Ishikawa (cell line): ENCODE data around the gene GRAMD1B.

Source experiments
- CEBPB ChIP-seq: IDR thresholded peaks from 2 replicates; pipeline ENCODE4 v1.6.1; 2012
- CREB1 ChIP-seq: IDR thresholded peaks from 2 replicates; pipeline ENCODE4 v1.6.1; 2012; ENCODE audit warnings: low read depth
- EGR1 ChIP-seq: IDR thresholded peaks from 2 replicates; pipeline ENCODE4 v1.6.1; 2012
- EP300 ChIP-seq: IDR thresholded peaks from 2 replicates; pipeline ENCODE4 v1.6.1; 2012; ENCODE audit warnings: borderline replicate concordance
- FOXM1 ChIP-seq: IDR thresholded peaks from 2 replicates; pipeline ENCODE4 v1.6.1; 2012; ENCODE audit warnings: low read depth, borderline replicate concordance
- NFIC ChIP-seq: IDR thresholded peaks from 2 replicates; pipeline ENCODE4 v1.6.1; 2012
- RAD21 ChIP-seq: IDR thresholded peaks from 2 replicates; pipeline ENCODE4 v1.6.1; 2012; ENCODE audit warnings: low read depth
- TAF1 ChIP-seq: IDR thresholded peaks from 2 replicates; pipeline ENCODE4 v1.6.1; 2012; ENCODE audit warnings: low read depth, mild to moderate bottlenecking
- TCF12 ChIP-seq: IDR thresholded peaks from 2 replicates; pipeline ENCODE4 v1.6.1; 2012; ENCODE audit warnings: low read depth
- TEAD4 ChIP-seq: IDR thresholded peaks from 2 replicates; pipeline ENCODE4 v1.6.1; 2012
- YY1 ChIP-seq: IDR thresholded peaks from 2 replicates; pipeline ENCODE4 v1.6.1; 2012; ENCODE audit warnings: low read depth
- ZBTB7A ChIP-seq: IDR thresholded peaks from 2 replicates; pipeline ENCODE4 v1.6.1; 2012; ENCODE audit warnings: low read depth
- TF ChIP-seq, protein P1 (sequence below): IDR thresholded peaks from 2 replicates; pipeline ENCODE4 v1.6.1; 2012
- TF ChIP-seq, protein P2 (sequence below): IDR thresholded peaks from 2 replicates; pipeline ENCODE4 v1.6.1; 2012
- TF ChIP-seq, protein P3 (sequence below): IDR thresholded peaks from 2 replicates; pipeline ENCODE4 v1.6.1; 2012; ENCODE audit warnings: low read depth, mild to moderate bottlenecking

Gene GRAMD1B

DNA sequence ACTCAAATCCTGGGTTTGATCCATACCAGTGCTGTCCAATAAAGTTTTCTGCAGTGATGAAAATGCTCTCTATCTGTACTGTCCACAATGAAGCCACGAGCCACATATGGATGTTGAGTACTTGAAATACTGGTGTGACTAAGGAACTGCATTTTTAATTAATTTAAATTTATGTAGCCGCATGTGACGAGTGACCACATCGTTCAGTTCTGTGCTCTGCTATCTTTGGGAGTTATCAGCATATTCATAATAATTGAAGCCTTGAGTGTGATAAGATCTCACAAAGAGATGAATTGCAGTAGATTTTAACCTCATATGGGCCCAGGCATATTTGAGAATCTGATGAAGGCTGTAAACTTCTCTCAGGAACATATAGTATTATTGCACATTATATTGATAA lies 40.8 kb downstream of the GRAMD1B start:
- TF ChIP-seq ZBTB7A, result no peak

DNA sequence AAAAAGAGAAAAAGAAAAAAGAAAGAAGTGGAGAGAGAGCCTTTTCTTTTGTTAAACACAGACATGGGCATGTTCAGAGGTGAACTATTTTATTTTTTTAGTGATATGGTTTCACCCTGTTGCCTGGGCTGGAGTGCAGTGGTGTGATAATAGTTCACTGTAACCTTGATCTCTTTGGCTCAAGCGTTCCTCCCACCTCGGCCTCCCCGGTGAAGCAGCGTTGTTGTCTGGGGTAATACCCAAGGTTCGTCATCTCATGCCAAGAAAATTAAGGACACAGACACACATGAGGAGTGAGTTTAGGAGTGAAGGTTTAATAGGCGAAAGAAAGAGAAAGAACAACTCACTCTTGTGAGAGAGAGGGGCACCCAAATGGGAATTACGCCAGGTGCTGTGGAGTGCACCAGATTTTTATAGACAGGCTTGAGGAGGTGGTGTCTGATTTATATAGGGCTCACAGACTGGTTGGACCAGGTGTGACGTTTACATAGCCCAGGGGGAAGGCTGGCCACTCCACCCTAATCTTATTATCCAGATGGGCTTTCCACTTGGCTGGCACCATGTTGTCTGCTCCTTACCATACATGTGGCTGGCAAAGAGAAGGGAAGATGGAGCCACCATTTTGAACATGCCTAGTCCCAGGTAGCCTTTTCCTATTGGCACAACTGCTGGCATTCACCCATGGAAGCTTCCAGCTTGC lies 42.3 kb downstream of the GRAMD1B start:
- no peak for TF ChIP-seq CEBPB
- TF ChIP-seq, protein P1, sequence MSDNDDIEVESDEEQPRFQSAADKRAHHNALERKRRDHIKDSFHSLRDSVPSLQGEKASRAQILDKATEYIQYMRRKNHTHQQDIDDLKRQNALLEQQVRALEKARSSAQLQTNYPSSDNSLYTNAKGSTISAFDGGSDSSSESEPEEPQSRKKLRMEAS, result no peak

DNA sequence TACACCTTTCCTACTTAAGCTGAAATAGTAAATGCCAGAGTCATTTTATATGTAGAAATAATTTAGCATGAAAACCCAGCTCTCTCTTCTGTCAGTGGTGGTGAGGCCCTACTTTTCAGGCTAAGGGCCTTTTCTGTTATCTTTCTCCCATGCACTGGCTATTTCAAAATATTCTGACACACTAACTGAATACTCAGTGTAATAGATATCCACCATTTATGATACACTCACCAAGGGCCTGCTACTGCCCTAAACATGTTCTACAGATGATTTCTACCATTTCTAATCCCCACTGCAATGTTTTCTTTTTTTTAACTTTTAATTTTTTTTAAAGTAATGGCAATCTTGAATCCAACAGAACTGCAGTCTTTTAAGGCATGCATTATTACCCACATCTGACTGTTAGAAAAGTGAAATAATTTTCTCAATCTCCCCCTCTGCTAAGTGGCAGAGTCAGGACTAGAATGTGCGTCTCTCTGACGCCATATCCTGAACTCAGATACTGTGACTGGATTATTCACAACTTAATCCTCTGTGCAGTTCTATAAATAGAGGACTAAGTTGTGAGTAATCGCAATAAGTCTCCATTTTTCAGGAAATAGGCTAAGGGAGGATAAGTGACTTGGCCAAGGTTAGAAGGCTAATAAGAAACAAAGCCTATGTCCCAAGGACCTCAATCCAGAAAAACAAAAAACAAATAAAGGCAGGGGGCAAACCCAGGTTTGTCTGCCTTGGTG lies 44.0 kb downstream of the GRAMD1B start:
- TF ChIP-seq, protein P1, result no peak
- no peak for TF ChIP-seq CREB1
- TF ChIP-seq, protein P2, sequence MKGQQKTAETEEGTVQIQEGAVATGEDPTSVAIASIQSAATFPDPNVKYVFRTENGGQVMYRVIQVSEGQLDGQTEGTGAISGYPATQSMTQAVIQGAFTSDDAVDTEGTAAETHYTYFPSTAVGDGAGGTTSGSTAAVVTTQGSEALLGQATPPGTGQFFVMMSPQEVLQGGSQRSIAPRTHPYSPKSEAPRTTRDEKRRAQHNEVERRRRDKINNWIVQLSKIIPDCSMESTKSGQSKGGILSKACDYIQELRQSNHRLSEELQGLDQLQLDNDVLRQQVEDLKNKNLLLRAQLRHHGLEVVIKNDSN, result no peak
- TF ChIP-seq YY1, result no peak
- no peak for TF ChIP-seq TCF12
- TF ChIP-seq NFIC, result no peak
- no peak for TF ChIP-seq TEAD4
- no peak for TF ChIP-seq ZBTB7A
- TF ChIP-seq EP300, result no peak
- no peak for TF ChIP-seq CEBPB
- TF ChIP-seq, protein P3, sequence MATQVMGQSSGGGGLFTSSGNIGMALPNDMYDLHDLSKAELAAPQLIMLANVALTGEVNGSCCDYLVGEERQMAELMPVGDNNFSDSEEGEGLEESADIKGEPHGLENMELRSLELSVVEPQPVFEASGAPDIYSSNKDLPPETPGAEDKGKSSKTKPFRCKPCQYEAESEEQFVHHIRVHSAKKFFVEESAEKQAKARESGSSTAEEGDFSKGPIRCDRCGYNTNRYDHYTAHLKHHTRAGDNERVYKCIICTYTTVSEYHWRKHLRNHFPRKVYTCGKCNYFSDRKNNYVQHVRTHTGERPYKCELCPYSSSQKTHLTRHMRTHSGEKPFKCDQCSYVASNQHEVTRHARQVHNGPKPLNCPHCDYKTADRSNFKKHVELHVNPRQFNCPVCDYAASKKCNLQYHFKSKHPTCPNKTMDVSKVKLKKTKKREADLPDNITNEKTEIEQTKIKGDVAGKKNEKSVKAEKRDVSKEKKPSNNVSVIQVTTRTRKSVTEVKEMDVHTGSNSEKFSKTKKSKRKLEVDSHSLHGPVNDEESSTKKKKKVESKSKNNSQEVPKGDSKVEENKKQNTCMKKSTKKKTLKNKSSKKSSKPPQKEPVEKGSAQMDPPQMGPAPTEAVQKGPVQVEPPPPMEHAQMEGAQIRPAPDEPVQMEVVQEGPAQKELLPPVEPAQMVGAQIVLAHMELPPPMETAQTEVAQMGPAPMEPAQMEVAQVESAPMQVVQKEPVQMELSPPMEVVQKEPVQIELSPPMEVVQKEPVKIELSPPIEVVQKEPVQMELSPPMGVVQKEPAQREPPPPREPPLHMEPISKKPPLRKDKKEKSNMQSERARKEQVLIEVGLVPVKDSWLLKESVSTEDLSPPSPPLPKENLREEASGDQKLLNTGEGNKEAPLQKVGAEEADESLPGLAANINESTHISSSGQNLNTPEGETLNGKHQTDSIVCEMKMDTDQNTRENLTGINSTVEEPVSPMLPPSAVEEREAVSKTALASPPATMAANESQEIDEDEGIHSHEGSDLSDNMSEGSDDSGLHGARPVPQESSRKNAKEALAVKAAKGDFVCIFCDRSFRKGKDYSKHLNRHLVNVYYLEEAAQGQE, result no peak
- TF ChIP-seq RAD21, result no peak
- TF ChIP-seq FOXM1, result no peak
- TF ChIP-seq EGR1, result no peak
- no peak for TF ChIP-seq TAF1

- TF ChIP-seq EP300 (no peak), TAF1 (no peak), TEAD4 (no peak), CEBPB (no peak)
Measured at GRCh38 chr11:123474994-123475393, 44.9 kb downstream of the GRAMD1B start.

GRCh38 chr11:123475469-123475868 lies 45.4 kb downstream of the GRAMD1B start:
- TF ChIP-seq, protein P1, result no peak
- TF ChIP-seq FOXM1, result no peak
- no peak for TF ChIP-seq RAD21
- TF ChIP-seq, protein P2, result no peak
- no peak for TF ChIP-seq TAF1
- TF ChIP-seq EP300, result no peak
- TF ChIP-seq EGR1, result no peak
- TF ChIP-seq YY1, result no peak
- no peak for TF ChIP-seq CREB1

DNA sequence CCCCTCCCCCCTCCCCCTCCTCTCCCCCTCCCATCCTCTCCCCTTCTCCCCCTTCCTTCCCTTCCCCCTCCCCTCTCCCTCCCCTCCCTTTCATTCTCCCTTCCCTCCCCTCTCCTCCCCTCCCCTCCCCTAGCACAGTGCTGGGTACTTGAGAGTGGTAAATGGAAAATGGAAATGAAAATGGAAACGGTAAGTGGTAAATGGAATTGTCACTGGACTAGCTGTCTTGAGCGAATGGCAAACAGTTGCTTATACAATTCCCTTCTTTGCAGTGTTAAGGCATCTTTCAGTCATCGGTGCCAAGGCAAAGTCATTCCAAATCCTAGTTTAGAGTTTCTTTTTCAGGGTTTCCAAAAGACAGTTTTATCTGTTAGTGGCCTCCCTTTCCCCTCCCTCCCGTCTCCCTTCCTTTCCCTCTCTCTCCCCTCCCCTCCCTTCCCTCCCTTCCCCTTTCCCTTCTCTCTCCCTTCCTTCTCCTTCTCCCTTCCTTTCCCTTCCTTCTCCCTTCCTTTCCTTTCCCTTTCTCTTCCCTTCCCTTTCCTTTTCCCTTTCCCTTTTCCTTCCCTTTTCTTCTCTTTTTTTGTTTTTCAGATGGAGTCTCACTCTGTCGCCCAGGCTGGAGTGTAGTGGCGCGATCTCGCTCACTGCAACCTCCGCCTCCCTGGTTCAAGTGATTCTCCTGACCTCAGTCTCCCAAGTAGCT lies 47.3 kb downstream of the GRAMD1B start:
- TF ChIP-seq CEBPB, result no peak
- TF ChIP-seq TCF12, result no peak
- no peak for TF ChIP-seq RAD21
- no peak for TF ChIP-seq TEAD4
- no peak for TF ChIP-seq FOXM1
- TF ChIP-seq EGR1, result no peak
- no peak for TF ChIP-seq ZBTB7A
- TF ChIP-seq CREB1, result no peak
- TF ChIP-seq, protein P2, result no peak
- no peak for TF ChIP-seq EP300
- no peak for TF ChIP-seq NFIC
- TF ChIP-seq, protein P3, result no peak
- TF ChIP-seq, protein P1, result no peak
- TF ChIP-seq TAF1, result no peak
- TF ChIP-seq YY1, result no peak
